ENCODE measurements around the gene MAP2K6. TPM values are rescaled to one million over a fixed set of nuclear protein-coding genes. Genes with fewer than 3 reads are reported as not detected.

Gene MAP2K6
- total RNA-seq, 2 experiments from 2014 or later = 10.3 to 27.6 TPM

GRCh38 chr17:69575346-69575761, 160.9 kb downstream of the MAP2K6 start:
- Histone ChIP-seq H3K4me1 (ENCODE audit: insufficient read depth, low read length, poor library complexity, severe bottlenecking) (peaks cover 94% of the 10 kb centered on the region), H2AFZ (ENCODE audit: low read length) (peak overlapping the region; percentile 80; the same call in 1 of the 2 replicates), H3K27ac (ENCODE audit: low read depth, low read length, poor library complexity, severe bottlenecking) (peak overlapping the region; percentile 94), H3K36me3 (ENCODE audit: insufficient read depth, low read length) (no peaks in the 10 kb centered on the region), H3K4me3 (ENCODE audit: low read depth, low read length, poor library complexity, severe bottlenecking) (peak overlapping the region; percentile 7), H3K79me2 (ENCODE audit: insufficient read depth, low read depth, low read length) (no peaks in the 10 kb centered on the region), H3K4me2 (ENCODE audit: low read length) (peak overlapping the region; percentile 47), H3K9me2 (ENCODE audit: insufficient read depth, low read length) (no peaks in the 10 kb centered on the region), H4K20me1 (ENCODE audit: insufficient read depth, low read length) (no peaks in the 10 kb centered on the region), H3K9me3 (ENCODE audit: low read length) (no peaks in the 10 kb centered on the region)
- DNase-seq (ENCODE audit: low spot score) = peak; percentile 59
- BruUV-seq (replicated peaks) = no TSS peak
- intact Hi-C loops (cut with micrococcal nuclease; ENCODE audit: unreplicated experiment) = loop anchor here (5.0 kb wide), 1 partner anchor 1393 kb away; no protein-coding TSS in a partner anchor
- TF ChIP-seq EZH2phosphoT487 (IDR thresholded peaks at IDR 0.05; ENCODE audit: borderline replicate concordance, low read depth, low read length) (no peak; the same call in 1 of the 2 replicates), CTCF (conservative IDR thresholded peaks at IDR 0.05; ENCODE audit: low read length) (no peak)
- POLR2A ChIA-PET = interaction anchor here (0.6 to 8.3 kb wide), 13 partner anchors 8 to 1838 kb away, joined by 3 to 67 read pairs (median 4); partner anchors contain the start of gene MAP2K6
- CTCF ChIA-PET (ENCODE audit: unreplicated experiment) = interaction anchor here (0.6 to 1.6 kb wide), 2 partner anchors 32 to 34 kb away, joined by 3 to 5 read pairs; no protein-coding TSS in a partner anchor

- H2AFZ ChIP-seq (ENCODE audit: low read length) = peak overlapping the region; percentile 31; the same call in 1 of the 2 replicates
- no TSS peak for BruUV-seq (replicated peaks)
- peak; percentile 96 for DNase-seq (ENCODE audit: low spot score)
- TF ChIP-seq EZH2phosphoT487 (IDR thresholded peaks at IDR 0.05; ENCODE audit: borderline replicate concordance, low read depth, low read length) (no peak), CTCF (conservative IDR thresholded peaks at IDR 0.05; ENCODE audit: low read length) (no peak)
- intact Hi-C loops (cut with micrococcal nuclease; ENCODE audit: unreplicated experiment) = loop anchor here (1.0 to 5.0 kb wide), 2 partner anchors 162 to 1395 kb away; no protein-coding TSS in a partner anchor
- ChIA-PET POLR2A (interaction anchor here (0.5 to 8.3 kb wide), 20 partner anchors 6 to 1074 kb away, joined by 3 to 67 read pairs (median 4); partner anchors contain the start of genes ABCA5 and MAP2K6), CTCF (ENCODE audit: unreplicated experiment) (interaction anchor here (1.0 to 2.3 kb wide), 3 partner anchors 24 to 591 kb away, joined by 3 to 10 read pairs (median 3); no protein-coding TSS in a partner anchor)
- no peaks in the 10 kb centered on the region for H3K9me3 ChIP-seq (ENCODE audit: low read length)
- peak overlapping the region; percentile 47 for H3K4me3 ChIP-seq (ENCODE audit: low read depth, low read length, poor library complexity, severe bottlenecking)
- H3K36me3 ChIP-seq (ENCODE audit: insufficient read depth, low read length) = no peaks in the 10 kb centered on the region
- peak overlapping the region; percentile 94 for H3K27ac ChIP-seq (ENCODE audit: low read depth, low read length, poor library complexity, severe bottlenecking)
- H3K79me2 ChIP-seq (ENCODE audit: insufficient read depth, low read depth, low read length) = no peaks in the 10 kb centered on the region
- peaks cover 95% of the 10 kb centered on the region for H3K4me1 ChIP-seq (ENCODE audit: insufficient read depth, low read length, poor library complexity, severe bottlenecking)
- H3K9me2 ChIP-seq (ENCODE audit: insufficient read depth, low read length) = no peaks in the 10 kb centered on the region
- no peaks in the 10 kb centered on the region for H4K20me1 ChIP-seq (ENCODE audit: insufficient read depth, low read length)
- H3K4me2 ChIP-seq (ENCODE audit: low read length) = peak overlapping the region; percentile 66
Measured at GRCh38 chr17:69577098-69577497, 162.6 kb downstream of the MAP2K6 start.

Measured in OCI-LY7 (cell line).